ENCODE measurements around the gene SIPA1L3.
"Not testable (repeated sequence)": the region's sequence is repeated elsewhere in the genome, so short reads cannot be mapped to it uniquely, and the experiment has no call there.

The SIPA1L3 gene

GRCh38 chr19:38211766-38212165 is 304.8 kb downstream of the SIPA1L3 start:
- DNase-seq (ENCODE audit: low read depth): no peak

- DNase-seq (ENCODE audit: low read depth): no peak
Measured at GRCh38 chr19:38213469-38213868, 306.5 kb downstream of the SIPA1L3 start.

GRCh38 chr19:38213911-38214625 is 307.1 kb downstream of the SIPA1L3 start:
- DNase-seq (ENCODE audit: low read depth): peak; percentile 24

GRCh38 chr19:38216785-38217641 is 310.0 kb downstream of the SIPA1L3 start:
- no peak for DNase-seq (ENCODE audit: low read depth)

DNA sequence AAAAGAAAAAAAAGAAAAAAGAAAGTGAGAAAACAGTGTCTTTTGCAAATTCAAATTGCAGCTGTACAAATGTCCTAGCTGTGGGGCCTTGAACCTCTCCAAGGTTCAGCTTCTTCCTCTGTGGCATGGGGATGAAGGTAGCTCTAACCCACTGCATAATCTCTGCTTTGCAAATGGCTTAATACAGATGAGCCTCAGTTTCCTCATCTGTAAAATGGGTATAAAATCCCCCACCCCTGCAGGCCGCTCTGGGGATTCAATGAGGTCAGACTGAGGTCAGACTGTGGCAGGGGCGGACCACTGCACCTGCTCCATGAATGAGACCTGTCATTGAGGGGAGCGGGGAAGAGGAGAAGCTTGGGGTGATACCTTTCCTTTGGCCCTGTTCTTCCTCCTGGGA is 311.2 kb downstream of the SIPA1L3 start:
- no peak for DNase-seq (ENCODE audit: low read depth)

DNA sequence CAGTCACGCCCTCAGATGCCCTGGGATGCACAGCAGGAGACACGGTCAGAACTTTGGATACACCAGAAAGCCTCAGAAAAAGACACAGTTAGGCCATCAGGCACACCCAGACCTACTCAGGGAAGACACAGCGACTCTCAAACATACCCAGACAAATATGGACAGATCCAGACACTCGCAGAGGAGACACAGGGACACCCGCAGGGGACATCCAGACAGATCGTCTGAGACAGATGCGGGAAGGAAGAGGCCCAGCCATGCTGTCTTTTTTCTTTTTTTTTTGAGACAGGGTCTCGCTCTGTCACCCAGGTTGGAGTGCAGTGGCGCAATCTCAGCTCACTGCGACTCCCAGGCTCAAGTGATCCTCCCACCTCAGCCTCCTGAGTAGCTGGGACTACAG is 312.2 kb downstream of the SIPA1L3 start:
- no peak for DNase-seq (ENCODE audit: low read depth)

GRCh38 chr19:38221421-38221820 is 314.4 kb downstream of the SIPA1L3 start:
- DNase-seq (ENCODE audit: low read depth): no peak

GRCh38 chr19:38221919-38222830 is 315.2 kb downstream of the SIPA1L3 start:
- no peak for DNase-seq (ENCODE audit: low read depth)

DNA sequence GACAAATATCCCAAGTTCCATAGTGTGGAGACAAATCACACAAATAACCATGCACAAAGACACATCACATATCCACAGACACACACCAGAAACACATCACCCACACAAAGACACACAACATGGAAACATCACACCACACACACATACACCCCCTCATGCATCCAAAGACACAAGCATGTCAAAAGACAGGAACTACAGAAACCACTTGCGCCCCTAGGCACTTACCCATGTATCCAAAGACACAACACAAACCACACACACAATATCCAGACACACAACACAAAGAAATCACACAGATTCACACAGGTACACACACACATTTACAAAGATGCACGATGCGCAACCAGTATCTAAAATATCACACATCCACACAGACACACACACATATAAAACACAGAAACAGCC is 316.1 kb downstream of the SIPA1L3 start:
- no peak for DNase-seq (ENCODE audit: low read depth)

DNA sequence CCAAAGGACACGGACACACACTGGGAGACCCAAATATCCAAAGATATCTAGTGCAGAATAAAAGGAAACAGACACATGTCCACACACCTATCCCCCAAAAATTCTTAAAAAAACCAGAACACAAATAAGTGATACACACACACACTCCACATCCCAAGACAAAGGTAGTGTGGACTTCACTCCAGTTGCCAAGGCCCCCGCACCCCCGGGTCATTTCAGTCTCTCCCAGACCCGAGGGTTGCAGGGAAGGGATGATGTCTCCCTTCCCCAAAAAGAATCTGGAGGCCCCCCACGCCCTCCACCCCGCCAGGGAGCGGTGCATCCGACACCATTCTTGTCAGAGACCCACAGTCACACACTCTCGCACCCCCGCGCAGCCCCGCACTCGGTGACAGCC is 316.6 kb downstream of the SIPA1L3 start:
- DNase-seq (ENCODE audit: low read depth): no peak

DNA sequence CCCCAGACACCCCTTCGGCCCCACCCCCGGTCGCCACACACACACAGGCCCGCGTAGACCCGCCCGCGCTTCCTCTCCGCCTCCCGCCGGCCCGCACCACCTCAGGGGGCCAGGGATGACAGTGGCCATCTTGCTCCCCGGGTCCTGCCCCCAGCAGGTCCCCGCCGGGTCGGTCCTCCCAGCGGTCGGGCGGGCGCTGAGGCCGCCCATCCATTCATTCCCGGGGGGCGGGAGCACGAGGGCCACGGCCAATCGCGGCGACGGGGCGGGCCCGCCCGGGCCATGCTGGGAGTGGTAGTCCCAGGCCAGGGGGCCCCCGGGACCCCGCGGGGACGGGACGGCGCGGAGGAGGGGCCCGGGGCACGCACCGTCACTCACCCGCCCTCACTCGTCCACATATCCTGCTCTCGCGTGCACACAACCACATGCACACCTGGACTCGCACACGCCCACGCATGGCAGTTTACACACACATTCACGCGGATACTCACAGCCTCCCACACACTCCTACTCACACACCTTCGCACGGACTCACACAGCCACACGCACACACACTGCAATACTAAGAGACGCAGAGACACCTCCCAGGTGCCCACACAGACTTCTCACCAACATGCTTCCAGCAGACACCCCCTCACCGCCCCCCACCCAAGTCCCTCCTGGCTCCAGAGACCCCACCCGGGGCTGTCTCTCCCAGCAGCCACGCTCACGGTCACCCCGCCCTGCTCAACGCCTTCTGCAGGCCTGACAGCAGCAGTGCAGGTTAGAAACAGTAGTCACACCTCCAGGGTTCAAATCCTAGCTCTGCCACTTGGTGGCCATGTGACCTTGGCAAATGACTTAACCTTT is 317.2 kb downstream of the SIPA1L3 start, which contains the start of gene DPF1:
DPF1 (minus strand) TSS at position 209 of the 849 bp plus-strand sequence; CDS start at position 129, 80 bp downstream.
- DNase-seq (ENCODE audit: low read depth): peak; percentile 56

- DNase-seq (ENCODE audit: low read depth): not testable (repeated sequence)
Measured at GRCh38 chr19:38224863-38225218, 317.8 kb downstream of the SIPA1L3 start.

GRCh38 chr19:38227287-38228004 is 320.4 kb downstream of the SIPA1L3 start:
- DNase-seq (ENCODE audit: low read depth): no peak

DNA sequence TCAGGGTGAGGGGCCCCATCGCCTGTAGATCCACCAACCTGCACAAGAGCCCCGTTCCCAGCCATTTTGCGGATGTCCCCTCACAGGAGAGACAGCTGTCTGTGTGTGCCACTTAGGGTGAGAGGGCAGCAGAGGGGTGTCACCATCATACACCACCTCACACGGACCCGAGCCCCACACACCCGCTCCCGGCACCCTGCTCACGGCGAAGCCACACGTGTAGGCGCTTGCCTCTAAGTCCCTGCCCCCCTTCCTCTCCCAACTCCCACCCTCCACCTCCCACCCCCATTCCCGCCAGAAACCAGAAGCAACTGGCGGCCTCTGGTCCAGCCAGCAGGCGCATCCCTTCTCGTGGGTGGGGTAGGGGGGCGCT is 321.0 kb downstream of the SIPA1L3 start:
- DNase-seq (ENCODE audit: low read depth): no peak

- DNase-seq (ENCODE audit: low read depth): no peak
Measured at GRCh38 chr19:38228491-38229439, 321.8 kb downstream of the SIPA1L3 start.

DNA sequence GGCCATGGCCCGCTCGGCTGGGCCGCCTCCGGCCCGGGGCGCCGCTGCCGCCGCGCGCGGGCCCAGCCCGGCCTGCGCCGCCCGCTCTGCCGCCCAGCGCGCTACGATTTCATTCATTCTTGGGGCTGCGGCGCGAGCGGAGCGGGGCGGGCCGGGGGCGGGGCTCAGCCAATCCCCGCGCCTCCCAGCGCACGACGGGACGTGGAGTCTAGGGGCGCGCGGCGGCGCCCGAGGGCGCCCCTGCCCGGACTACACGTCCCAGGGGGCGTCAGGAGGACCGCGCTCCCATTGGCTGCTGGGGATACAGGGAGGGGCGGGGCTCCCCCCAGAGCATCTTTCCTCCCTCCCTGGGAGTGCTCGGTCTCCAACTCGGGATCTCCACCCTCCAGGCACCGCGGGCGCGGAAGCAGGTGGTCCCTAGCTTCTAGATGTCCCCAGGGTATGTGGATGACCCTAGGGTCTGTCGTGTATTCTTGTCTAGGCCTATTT is 322.6 kb downstream of the SIPA1L3 start:
- DNase-seq (ENCODE audit: low read depth): peak; percentile 83

DNA sequence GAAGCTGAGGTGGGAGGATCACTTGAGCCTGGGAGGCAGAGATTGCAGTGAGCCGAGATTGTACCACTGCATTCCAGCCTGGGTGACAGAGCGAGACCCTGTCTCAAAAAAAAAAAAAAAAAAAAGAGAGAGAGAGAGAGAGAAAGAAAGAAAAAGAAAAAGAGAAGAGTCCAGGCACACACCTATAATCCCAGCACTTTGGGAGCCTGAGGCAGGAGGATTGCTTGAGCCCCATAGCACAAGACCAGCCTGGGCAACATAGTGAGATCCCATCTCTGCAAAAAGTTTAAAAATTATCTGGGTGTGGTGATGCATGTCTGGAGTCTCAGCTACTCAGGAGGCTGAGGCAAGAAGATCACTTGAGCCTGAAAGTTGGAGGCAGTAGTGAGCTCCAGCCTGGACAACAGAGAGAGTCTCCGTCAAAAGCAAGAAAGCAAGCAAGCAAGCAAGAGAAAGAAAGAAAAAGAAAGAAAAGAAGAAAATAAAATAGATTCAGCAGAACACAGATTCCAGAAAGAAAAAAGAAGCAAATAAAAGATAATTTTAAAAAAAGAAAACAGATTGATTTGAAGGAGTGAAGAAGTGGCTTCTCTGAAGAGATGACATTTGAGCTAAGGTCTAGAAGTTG is 323.6 kb downstream of the SIPA1L3 start:
- DNase-seq (ENCODE audit: low read depth): not testable (repeated sequence)

DNA sequence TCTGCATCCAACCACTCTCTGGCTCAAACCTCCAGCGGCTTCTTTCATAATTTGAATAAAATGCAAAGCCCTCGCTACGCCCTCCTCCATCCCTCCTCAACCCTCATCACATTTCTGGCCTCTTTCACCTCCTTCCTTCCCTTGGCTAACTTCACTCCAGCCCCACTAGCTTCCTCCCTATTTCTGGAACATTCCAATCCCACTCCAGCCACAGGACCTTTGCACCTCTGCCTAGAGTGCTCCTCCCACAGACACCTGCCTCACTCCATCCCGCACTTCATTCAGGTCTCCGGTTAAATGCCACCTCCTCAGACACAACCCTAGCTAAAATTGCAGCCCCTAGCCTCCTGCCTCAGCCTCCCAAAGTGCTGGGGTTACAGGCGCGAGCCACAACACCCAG is 324.9 kb downstream of the SIPA1L3 start:
- DNase-seq (ENCODE audit: low read depth): no peak

GRCh38 chr19:38233740-38234251 is 326.8 kb downstream of the SIPA1L3 start:
- peak; percentile 39 for DNase-seq (ENCODE audit: low read depth)

Measured in fibroblast of gingiva (primary cell).